NCI-H345 treated with DMSO at 0.1 percent for 48 hours (cell line): ENCODE results near the gene S1PR2.
"Not testable (repeated sequence)": the region's sequence is repeated elsewhere in the genome, so short reads cannot be mapped to it uniquely, and the experiment has no call there.

Experiments used
- DNase-seq: peaks from one replicate; lab custom pipeline; 2025; ENCODE audit not compliant: unreplicated experiment; lab: John Stamatoyannopoulos, UW

S1PR2 gene

GRCh38 chr19:10254244-10254643 is 23.1 kb upstream of the S1PR2 start:
- DNase-seq = no peak

- no peak for DNase-seq
Observed at GRCh38 chr19:10252707-10253106, 21.6 kb upstream of the S1PR2 start.

GRCh38 chr19:10251792-10252694 is 20.9 kb upstream of the S1PR2 start, which contains the start of gene MRPL4:
Gene MRPL4, plus strand, starts transcription at chr19:10252214. Its CDS starts 40 bp downstream, at chr19:10252254.
- DNase-seq = peak; percentile 98

GRCh38 chr19:10246511-10246910 is 15.4 kb upstream of the S1PR2 start:
- no peak for DNase-seq

GRCh38 chr19:10245189-10245939 is 14.2 kb upstream of the S1PR2 start:
- DNase-seq = no peak

GRCh38 chr19:10243606-10244005 is 12.5 kb upstream of the S1PR2 start:
- DNase-seq = no peak

GRCh38 chr19:10241826-10242449 is 10.8 kb upstream of the S1PR2 start:
- DNase-seq = not testable (repeated sequence)

GRCh38 chr19:10238172-10238783 is 7.1 kb upstream of the S1PR2 start:
- peak; percentile 89 for DNase-seq

GRCh38 chr19:10237702-10238101 is 6.6 kb upstream of the S1PR2 start:
- no peak for DNase-seq

GRCh38 chr19:10235409-10235808 is 4.3 kb upstream of the S1PR2 start:
- not testable (repeated sequence) for DNase-seq

GRCh38 chr19:10235003-10235402 is 3.9 kb upstream of the S1PR2 start:
- no peak for DNase-seq

GRCh38 chr19:10233946-10234345 is 2.8 kb upstream of the S1PR2 start:
- DNase-seq = no peak

GRCh38 chr19:10231612-10232228 is 589 bp upstream of the S1PR2 start:
- DNase-seq = no peak

GRCh38 chr19:10230173-10230860 is 814 bp downstream of the S1PR2 start:
- DNase-seq = no peak

- DNase-seq = peak; percentile 26
Observed at GRCh38 chr19:10228920-10229319, 2.2 kb downstream of the S1PR2 start.

- no peak for DNase-seq
Observed at GRCh38 chr19:10228393-10228792, 2.7 kb downstream of the S1PR2 start.

GRCh38 chr19:10227026-10227971 is 3.8 kb downstream of the S1PR2 start:
- DNase-seq = no peak

- DNase-seq = no peak
Observed at GRCh38 chr19:10226376-10227025, 4.6 kb downstream of the S1PR2 start.

- DNase-seq = no peak
Observed at GRCh38 chr19:10226021-10226375, 5.1 kb downstream of the S1PR2 start.
